Pancreas (tissue), 10 donors: ENCODE results near the gene RC3H1. TPM values are rescaled to one million over a fixed set of nuclear protein-coding genes. Genes with fewer than 3 reads are reported as not detected.

Source experiments
- ATAC-seq, 4 donors: fragments of 200-7000 bp; cut with Tn5 transposase; one replicate each; pipeline versions ENCODE4 v1.8.0 to v1.9.1; 2020; ENCODE audit warnings: mild to moderate bottlenecking in 4 of 4, moderate library complexity in 4 of 4
- DNase-seq, 6 donors: peaks; one replicate each; pipeline ENCODE4 v3.0.0-alpha.2; 2020
- FAIRE-seq: peaks from 2 replicates; lab custom pipeline; 2012; peaks lifted over from hg19 to GRCh38; lab: Jason Lieb, UNC
- H3K27ac ChIP-seq, 4 donors: fragments of 200-600 bp; sonication (generic); 1 replicate in 3 of 4; 2 replicates in 1 of 4; pipeline versions ENCODE4 v1.5.0 to v1.8.0; 2020
- H3K27me3 ChIP-seq, 4 donors: fragments of 200-600 bp; one replicate each; pipeline ENCODE4 v1.8.0; 2021
- H3K36me3 ChIP-seq, 3 donors: fragments of 200-600 bp; sonication (generic) in 1 of 3; one replicate each; pipeline versions ENCODE4 v1.5.0 to v1.8.0; 2020 to 2021
- H3K4me1 ChIP-seq, 3 donors: fragments of 200-600 bp; one replicate each; pipeline ENCODE4 v1.8.0; 2021
- H3K4me3 ChIP-seq, 4 donors: fragments of 200-600 bp; sonication (generic) in 2 of 4; one replicate each; pipeline versions ENCODE4 v1.5.0 to v1.8.0; 2020 to 2021
- H3K9me3 ChIP-seq, 4 donors: fragments of 200-600 bp; one replicate each; pipeline ENCODE4 v1.8.0; 2021
- CTCF ChIP-seq, 4 donors: fragments of 200-600 bp; sonication (generic) in 3 of 4; IDR thresholded peaks; one replicate each; pipeline versions ENCODE4 v1.5.0 to v1.8.0; 2021; ENCODE audit warnings: antibody characterized with exemption in 4 of 4
- WGBS, 2 donors: extraction: QIAGEN DNeasy Blood & Tissue Kit; methylation state at CpG; one replicate each; pipeline ENCODE4 v1.1.7; 2013; 5-methylcytosine and 5-hydroxymethylcytosine counted together
- intact Hi-C, 3 donors: fragments of 100-400 bp; cut with DNase I; formaldehyde crosslinking; loops; one replicate each; pipeline versions ENCODE4 v1.11.1 to v1.14.2; 2022
- polyA plus RNA-seq, 2 donors: library from polyadenylated mRNA; stranded (reverse); fragments of 200-250 nt; gene quantifications; one replicate each; pipeline ENCODE4 v1.2.3, GENCODE V29; 2013
- total RNA-seq, 6 donors: library from RNA; stranded (reverse); fragmentation: NEBNext Ultra II Directional in 4 of 6; extraction: Animal tissue kit (Norgen Biotek cat#: 25700) in 4 of 6; gene quantifications; one replicate each; pipeline versions ENCODE4 v1.2.1 to v1.2.4, GENCODE V29; 2021 to 2023
- donor health status: healthy with polysubstance abuse.
- donor health status: DM: no; HTN: no; CAD: no; lungs with moderate emphysema.
- donor health status: DM: no; HTN: no; CAD: no.
- donor health status: control.
- donor health status: control.
- donor health status: Bipolar disorder and iron deficiency.
- donor health status: DM: yes; HTN: yes; CAD: no.
- donor health status: DM: no; HTN: no; CAD: no.
- donor health status: DM: no; HTN: no; CAD: no.
- donor health status: DM: yes; HTN: yes; CAD: no.

The RC3H1 gene
- total and polyA plus RNA-seq, 8 donors = 2.7 to 27.9 (median 14.9) TPM

- no peak within 1 kb of the TSS for H3K27ac ChIP-seq
- H3K9me3 ChIP-seq = peaks cover 0 to 3% (median 0%) of the 10 kb centered on the region in 4 donors
- no peaks in the 10 kb centered on the region for H3K36me3 ChIP-seq
- TF ChIP-seq CTCF (IDR thresholded peaks at IDR 0.05) = no peak
- no peak for FAIRE-seq
- ATAC-seq = no peak
- 87 to 89% methylated on average over 3 of the region's 3 CpGs for WGBS, 2 donors
- no peak for DNase-seq
- no peaks in the 10 kb centered on the region for H3K27me3 ChIP-seq
- intact Hi-C loops = no loop called here
- H3K4me3 ChIP-seq = no peak within 1 kb of the TSS
- H3K4me1 ChIP-seq = no peaks in the 10 kb centered on the region
Measured at GRCh38 chr1:173917149-173917548, 105.0 kb downstream of the RC3H1 start, which contains the start of gene SERPINC1. Gene SERPINC1, minus strand, starts transcription at chr1:173917327. Its CDS starts 68 bp downstream, at chr1:173917259.

GRCh38 chr1:173916667-173917066, 105.5 kb downstream of the RC3H1 start:
- 89% methylated on average over 4 of the region's 4 CpGs for WGBS, 2 donors
- Histone ChIP-seq H3K36me3 (no peaks in the 10 kb centered on the region), H3K4me1 (no peaks in the 10 kb centered on the region), H3K27ac (no peak overlapping the region), H3K9me3 (peaks cover 0 to 3% (median 0%) of the 10 kb centered on the region in 4 donors), H3K4me3 (no peak overlapping the region), H3K27me3 (no peaks in the 10 kb centered on the region)
- intact Hi-C loops = no loop called here
- no peak for TF ChIP-seq CTCF (IDR thresholded peaks at IDR 0.05)
- no peak for DNase-seq
- FAIRE-seq = no peak
- no peak for ATAC-seq

GRCh38 chr1:173915596-173915995, 106.6 kb downstream of the RC3H1 start:
- Histone ChIP-seq H3K4me3 (no peak overlapping the region), H3K4me1 (no peaks in the 10 kb centered on the region), H3K27ac (no peak overlapping the region), H3K9me3 (no peaks in the 10 kb centered on the region), H3K27me3 (no peaks in the 10 kb centered on the region), H3K36me3 (no peaks in the 10 kb centered on the region)
- TF ChIP-seq CTCF (IDR thresholded peaks at IDR 0.05) = no peak
- FAIRE-seq (no peak), DNase-seq (no peak), ATAC-seq (no peak)
- intact Hi-C loops = no loop called here
- 86 to 91% methylated on average over 2 of the region's 2 CpGs for WGBS, 2 donors

- FAIRE-seq = no peak
- peak in 3 of 4 donors; percentile 59 to 79 (median 61) for ATAC-seq
- Histone ChIP-seq H3K27ac (no peak overlapping the region), H3K4me1 (no peaks in the 10 kb centered on the region), H3K4me3 (no peak overlapping the region), H3K9me3 (no peaks in the 10 kb centered on the region), H3K27me3 (no peaks in the 10 kb centered on the region), H3K36me3 (no peaks in the 10 kb centered on the region)
- DNase-seq = peak in 2 of 6 donors; percentile 34 to 45
- 71 to 76% methylated on average over 13 of the region's 13 CpGs for WGBS, 2 donors
- intact Hi-C loops = no loop called here
- TF ChIP-seq CTCF (IDR thresholded peaks at IDR 0.05) = peak; percentile 19 to 54 (median 39)
Measured at GRCh38 chr1:173914366-173914871, 107.7 kb downstream of the RC3H1 start.

- ATAC-seq (no peak), DNase-seq (no peak), FAIRE-seq (no peak)
- intact Hi-C loops = no loop called here
- Histone ChIP-seq H3K27ac (no peak overlapping the region), H3K36me3 (no peaks in the 10 kb centered on the region), H3K4me3 (no peak overlapping the region), H3K27me3 (no peaks in the 10 kb centered on the region), H3K9me3 (no peaks in the 10 kb centered on the region), H3K4me1 (no peaks in the 10 kb centered on the region)
- no peak for TF ChIP-seq CTCF (IDR thresholded peaks at IDR 0.05)
- WGBS, 2 donors = 76 to 92% methylated on average over 3 of the region's 3 CpGs
Measured at GRCh38 chr1:173913111-173913510, 109.0 kb downstream of the RC3H1 start.
